Sciatic nerve (tissue), 2 donors: ENCODE data around the gene ZNF474. TPM values are rescaled to one million over a fixed set of nuclear protein-coding genes. Genes with fewer than 3 reads are reported as not detected.

Experiments used
- ATAC-seq: fragments of 200-7000 bp; cut with Tn5 transposase; one replicate; pipeline ENCODE4 v1.9.1; 2020; ENCODE audit warnings: mild to moderate bottlenecking, moderate library complexity
- DNase-seq: peaks from one replicate; pipeline ENCODE4 v3.0.0-alpha.2; 2020; ENCODE audit warnings: low spot score
- intact Hi-C: fragments of 100-400 bp; cut with DNase I; formaldehyde crosslinking; loops from one replicate; pipeline ENCODE4 v1.14.2; 2022
- total RNA-seq: library from RNA; stranded (reverse); fragmentation: NEBNext Ultra II Directional; extraction: Animal tissue kit (Norgen Biotek cat#: 25700); gene quantifications from one replicate; pipeline ENCODE4 v1.2.1, GENCODE V29; 2021
- donor health status: DM: no; HTN: no; CAD: no.
- donor health status: DM: no; HTN: no; CAD: no.

Gene ZNF474
- total RNA-seq, 1 donor from 2014 or later = 0.80 TPM

GRCh38 chr5:122173474-122174415, 44.4 kb downstream of the ZNF474 start:
- ATAC-seq = peak; percentile 67

GRCh38 chr5:122175091-122175490, 45.7 kb downstream of the ZNF474 start:
- no peak for ATAC-seq
- intact Hi-C loops = no loop called here
- DNase-seq = no peak

More at GRCh38 chr5:122173474-122174415, 44.4 kb downstream of the ZNF474 start:
- no peak for DNase-seq
- intact Hi-C loops = no loop called here

GRCh38 chr5:122175852-122176251, 46.5 kb downstream of the ZNF474 start:
- DNase-seq (no peak), ATAC-seq (no peak)
- intact Hi-C loops = no loop called here

GRCh38 chr5:122177161-122177560, 47.8 kb downstream of the ZNF474 start:
- DNase-seq (no peak), ATAC-seq (no peak)
- intact Hi-C loops = no loop called here

GRCh38 chr5:122179701-122180100, 50.4 kb downstream of the ZNF474 start:
- ATAC-seq (no peak), DNase-seq (no peak)
- intact Hi-C loops = no loop called here

GRCh38 chr5:122180146-122180712, 50.9 kb downstream of the ZNF474 start:
- DNase-seq (no peak), ATAC-seq (no peak)
- intact Hi-C loops = no loop called here

- no peak for DNase-seq
- intact Hi-C loops = no loop called here
- no peak for ATAC-seq
Observed at GRCh38 chr5:122180863-122181548, 51.7 kb downstream of the ZNF474 start.

GRCh38 chr5:122181863-122182262, 52.5 kb downstream of the ZNF474 start:
- ATAC-seq (no peak), DNase-seq (no peak)
- intact Hi-C loops = no loop called here

- intact Hi-C loops = no loop called here
- no peak for DNase-seq
- peak; percentile 82 for ATAC-seq
Observed at GRCh38 chr5:122182491-122182921, 53.2 kb downstream of the ZNF474 start.

- intact Hi-C loops = no loop called here
- DNase-seq (no peak), ATAC-seq (peak; percentile 70)
Observed at GRCh38 chr5:122183098-122183787, 53.9 kb downstream of the ZNF474 start.

- no peak for ATAC-seq
- no peak for DNase-seq
- intact Hi-C loops = no loop called here
Observed at GRCh38 chr5:122183788-122184170, 54.4 kb downstream of the ZNF474 start.

GRCh38 chr5:122184676-122185255, 55.4 kb downstream of the ZNF474 start:
- no peak for ATAC-seq
- DNase-seq = no peak
- intact Hi-C loops = no loop called here

- intact Hi-C loops = no loop called here
- ATAC-seq (no peak), DNase-seq (no peak)
Observed at GRCh38 chr5:122187426-122187825, 58.1 kb downstream of the ZNF474 start.

- ATAC-seq (no peak), DNase-seq (no peak)
- intact Hi-C loops = no loop called here
Observed at GRCh38 chr5:122190156-122190555, 60.8 kb downstream of the ZNF474 start.

GRCh38 chr5:122192497-122193496, 63.5 kb downstream of the ZNF474 start:
- ATAC-seq = peak; percentile 81
- no peak for DNase-seq
- intact Hi-C loops = no loop called here

GRCh38 chr5:122195802-122196394, 66.6 kb downstream of the ZNF474 start:
- ATAC-seq (peak; percentile 68), DNase-seq (no peak)
- intact Hi-C loops = no loop called here

GRCh38 chr5:122199146-122199545, 69.8 kb downstream of the ZNF474 start:
- DNase-seq (no peak), ATAC-seq (no peak)
- intact Hi-C loops = no loop called here
